ENCODE results near the gene SLC25A22.
A peak's percentile ranks its signal among the peaks of the same experiment; 100 is the strongest.

The SLC25A22 gene

DNA sequence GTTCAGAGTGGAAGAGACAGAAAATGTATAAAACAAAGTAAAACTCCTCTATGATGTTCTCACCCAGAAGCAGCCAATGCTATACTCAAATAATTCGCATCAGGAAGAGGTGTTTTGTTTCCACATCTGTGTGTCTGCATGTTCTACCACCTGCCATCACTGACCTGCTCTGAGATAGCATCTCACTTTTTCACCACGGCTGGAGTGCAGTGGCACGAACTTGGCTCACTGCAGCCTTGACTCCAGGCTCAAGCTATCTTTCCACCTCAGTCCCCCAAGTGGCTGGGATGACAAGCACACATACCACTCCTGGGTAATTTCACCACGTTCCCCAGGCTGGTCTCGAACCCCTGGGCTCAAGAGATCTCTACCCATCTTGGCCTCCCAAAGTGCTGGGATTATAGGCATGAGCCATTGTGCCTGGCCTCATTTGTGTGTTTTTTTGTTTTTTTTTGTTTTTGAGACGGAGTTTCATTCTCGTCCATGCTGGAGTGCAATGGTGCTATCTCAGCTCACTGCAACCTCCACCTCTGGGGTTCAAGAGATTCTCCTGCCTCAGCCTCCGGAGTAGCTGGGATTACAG is 36.5 kb downstream of the SLC25A22 start:
- peak; percentile 32 for DNase-seq (ENCODE audit: low read depth)
- H3K4me3 ChIP-seq (ENCODE audit: low read depth, low read length), result no peak overlapping the region
- TF ChIP-seq POLR2A (IDR thresholded peaks at IDR 0.05; ENCODE audit: extremely low read depth, insufficient read length), result no peak
- TF ChIP-seq, protein P1, sequence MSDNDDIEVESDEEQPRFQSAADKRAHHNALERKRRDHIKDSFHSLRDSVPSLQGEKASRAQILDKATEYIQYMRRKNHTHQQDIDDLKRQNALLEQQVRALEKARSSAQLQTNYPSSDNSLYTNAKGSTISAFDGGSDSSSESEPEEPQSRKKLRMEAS (IDR thresholded peaks at IDR 0.05; ENCODE audit: low read depth, low read length), result no peak
- TF ChIP-seq, protein P2, sequence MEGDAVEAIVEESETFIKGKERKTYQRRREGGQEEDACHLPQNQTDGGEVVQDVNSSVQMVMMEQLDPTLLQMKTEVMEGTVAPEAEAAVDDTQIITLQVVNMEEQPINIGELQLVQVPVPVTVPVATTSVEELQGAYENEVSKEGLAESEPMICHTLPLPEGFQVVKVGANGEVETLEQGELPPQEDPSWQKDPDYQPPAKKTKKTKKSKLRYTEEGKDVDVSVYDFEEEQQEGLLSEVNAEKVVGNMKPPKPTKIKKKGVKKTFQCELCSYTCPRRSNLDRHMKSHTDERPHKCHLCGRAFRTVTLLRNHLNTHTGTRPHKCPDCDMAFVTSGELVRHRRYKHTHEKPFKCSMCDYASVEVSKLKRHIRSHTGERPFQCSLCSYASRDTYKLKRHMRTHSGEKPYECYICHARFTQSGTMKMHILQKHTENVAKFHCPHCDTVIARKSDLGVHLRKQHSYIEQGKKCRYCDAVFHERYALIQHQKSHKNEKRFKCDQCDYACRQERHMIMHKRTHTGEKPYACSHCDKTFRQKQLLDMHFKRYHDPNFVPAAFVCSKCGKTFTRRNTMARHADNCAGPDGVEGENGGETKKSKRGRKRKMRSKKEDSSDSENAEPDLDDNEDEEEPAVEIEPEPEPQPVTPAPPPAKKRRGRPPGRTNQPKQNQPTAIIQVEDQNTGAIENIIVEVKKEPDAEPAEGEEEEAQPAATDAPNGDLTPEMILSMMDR (IDR thresholded peaks at IDR 0.05; ENCODE audit: low read depth, low read length), result no peak
- no peak for TF ChIP-seq MYC (IDR thresholded peaks at IDR 0.05; ENCODE audit: low read depth, low read length)

DNA sequence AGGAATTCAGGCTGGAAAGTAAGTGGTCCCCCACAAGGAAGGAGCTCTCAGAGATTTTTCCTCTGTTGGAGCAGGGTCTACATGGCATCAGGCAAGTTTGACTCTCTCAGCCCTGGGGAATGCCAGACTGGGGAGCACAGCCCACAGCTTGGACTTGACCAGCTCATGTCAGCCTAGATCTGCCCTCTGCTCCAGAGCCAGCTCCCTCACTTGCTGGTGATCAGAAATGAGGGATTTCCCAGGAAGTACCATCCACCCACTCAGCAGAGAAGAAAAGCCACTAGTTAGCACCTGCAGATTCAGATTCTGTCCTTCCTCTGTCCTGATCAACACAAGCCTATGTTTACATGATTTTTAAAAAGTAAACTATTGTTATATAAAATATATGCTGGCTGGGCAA is 37.8 kb downstream of the SLC25A22 start:
- no peak for DNase-seq (ENCODE audit: low read depth)
- H3K4me3 ChIP-seq (ENCODE audit: low read depth, low read length), result no peak overlapping the region
- TF ChIP-seq POLR2A (IDR thresholded peaks at IDR 0.05; ENCODE audit: extremely low read depth, insufficient read length) (no peak), MYC (IDR thresholded peaks at IDR 0.05; ENCODE audit: low read depth, low read length) (no peak)
- TF ChIP-seq, protein P2 (IDR thresholded peaks at IDR 0.05; ENCODE audit: low read depth, low read length), result no peak
- TF ChIP-seq, protein P1 (IDR thresholded peaks at IDR 0.05; ENCODE audit: low read depth, low read length), result no peak

DNA sequence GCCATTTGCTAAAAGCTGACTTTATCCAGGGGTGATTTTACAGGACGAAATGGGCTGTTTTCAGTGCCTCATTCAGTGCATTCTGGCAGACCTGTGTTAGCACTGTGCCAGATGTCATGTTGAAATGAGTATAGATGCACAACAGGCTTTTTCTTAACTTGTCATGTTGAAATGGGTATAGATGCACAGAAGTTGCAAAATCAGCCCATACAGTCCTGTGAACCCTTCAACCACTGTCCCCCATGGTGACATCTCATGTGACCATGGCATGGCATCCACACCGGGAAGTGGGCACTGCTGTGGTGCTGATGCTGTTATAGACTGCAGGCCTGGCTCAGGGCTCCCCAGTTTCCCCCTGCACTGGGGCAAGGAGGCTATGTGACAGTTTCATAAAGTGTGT is 48.4 kb downstream of the SLC25A22 start:
- DNase-seq (ENCODE audit: low read depth), result peak; percentile 34
- no peak for TF ChIP-seq POLR2A (IDR thresholded peaks at IDR 0.05; ENCODE audit: extremely low read depth, insufficient read length)
- TF ChIP-seq, protein P2 (IDR thresholded peaks at IDR 0.05; ENCODE audit: low read depth, low read length), result no peak
- TF ChIP-seq, protein P1 (IDR thresholded peaks at IDR 0.05; ENCODE audit: low read depth, low read length), result no peak
- TF ChIP-seq MYC (IDR thresholded peaks at IDR 0.05; ENCODE audit: low read depth, low read length), result no peak
- H3K4me3 ChIP-seq (ENCODE audit: low read depth, low read length), result peak overlapping the region; percentile 85

DNA sequence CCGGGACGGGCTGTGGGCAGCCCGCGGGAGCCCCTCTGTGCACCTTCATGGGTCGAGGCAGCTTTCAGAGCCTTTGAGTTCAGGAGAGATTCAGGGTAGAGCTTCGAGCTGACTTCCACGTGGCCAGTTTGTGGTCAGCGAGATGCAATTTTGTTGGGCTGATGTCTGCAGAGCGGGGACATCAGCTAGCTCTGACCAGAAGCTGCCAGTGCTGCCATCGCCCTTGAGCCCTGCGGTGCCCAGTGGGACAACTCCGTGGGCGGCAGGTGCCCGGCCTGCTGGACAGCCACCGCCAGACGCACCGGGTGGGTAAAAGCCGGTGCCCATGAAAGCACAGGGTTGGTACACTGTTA is 50.1 kb downstream of the SLC25A22 start:
- TF ChIP-seq POLR2A (IDR thresholded peaks at IDR 0.05; ENCODE audit: extremely low read depth, insufficient read length) (no peak), MYC (IDR thresholded peaks at IDR 0.05; ENCODE audit: low read depth, low read length) (peak; percentile 66)
- TF ChIP-seq, protein P1 (IDR thresholded peaks at IDR 0.05; ENCODE audit: low read depth, low read length), result peak; percentile 80
- peak; percentile 57 for DNase-seq (ENCODE audit: low read depth)
- peak overlapping the region; percentile 85 for H3K4me3 ChIP-seq (ENCODE audit: low read depth, low read length)

DNA sequence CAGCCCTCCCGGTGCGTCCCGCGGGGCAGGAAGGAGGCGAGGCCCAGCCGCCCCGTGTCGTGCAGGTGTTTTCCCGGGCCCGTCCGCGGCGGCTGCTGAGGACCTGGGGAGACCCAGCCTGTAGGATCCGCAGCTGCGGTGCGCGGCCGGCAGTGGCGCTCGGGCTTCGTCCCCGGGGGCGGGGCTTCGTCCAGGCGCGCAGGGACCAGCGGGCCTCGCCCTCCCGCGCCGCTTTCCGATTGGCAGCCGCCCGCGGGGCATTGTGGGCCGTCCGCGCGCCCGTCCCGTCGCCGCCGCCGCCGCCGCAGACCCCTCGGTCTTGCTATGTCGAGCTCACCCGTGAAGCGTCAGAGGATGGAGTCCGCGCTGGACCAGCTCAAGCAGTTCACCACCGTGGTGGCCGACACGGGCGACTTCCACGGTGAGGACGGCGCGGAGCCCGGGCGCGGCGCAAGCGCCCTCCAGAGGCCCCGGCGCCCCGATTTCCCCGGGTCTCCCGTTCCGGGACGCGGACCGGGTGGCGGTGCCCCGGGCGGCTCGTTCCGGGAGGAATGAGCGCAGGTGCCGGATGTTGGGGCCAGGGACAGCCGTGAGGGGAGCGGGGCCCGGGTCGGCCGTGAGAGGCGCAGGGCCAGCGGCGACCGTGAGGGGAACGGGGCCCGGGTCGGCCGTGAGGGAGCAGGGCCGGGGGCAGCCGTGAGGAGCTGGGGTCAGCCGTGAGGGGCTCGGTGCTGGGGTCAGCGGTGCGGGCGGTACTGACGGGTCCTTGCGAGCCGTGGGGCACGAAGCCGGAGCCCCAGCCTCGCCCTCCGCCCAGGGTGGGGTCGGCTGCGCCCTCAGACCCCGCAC is 50.7 kb downstream of the SLC25A22 start, which contains the start of gene TALDO1:
TSS of gene TALDO1 (plus strand) at position 307 of the 849 bp plus-strand sequence. CDS start at position 325, 18 bp downstream.
- DNase-seq (ENCODE audit: low read depth), result peak; percentile 92
- H3K4me3 ChIP-seq (ENCODE audit: low read depth, low read length), result peak within 1 kb of the TSS; percentile 85
- peak; percentile 83 for TF ChIP-seq POLR2A (IDR thresholded peaks at IDR 0.05; ENCODE audit: extremely low read depth, insufficient read length)
- TF ChIP-seq MYC (IDR thresholded peaks at IDR 0.05; ENCODE audit: low read depth, low read length), result no peak; the same call in 1 of the 2 replicates

DNA sequence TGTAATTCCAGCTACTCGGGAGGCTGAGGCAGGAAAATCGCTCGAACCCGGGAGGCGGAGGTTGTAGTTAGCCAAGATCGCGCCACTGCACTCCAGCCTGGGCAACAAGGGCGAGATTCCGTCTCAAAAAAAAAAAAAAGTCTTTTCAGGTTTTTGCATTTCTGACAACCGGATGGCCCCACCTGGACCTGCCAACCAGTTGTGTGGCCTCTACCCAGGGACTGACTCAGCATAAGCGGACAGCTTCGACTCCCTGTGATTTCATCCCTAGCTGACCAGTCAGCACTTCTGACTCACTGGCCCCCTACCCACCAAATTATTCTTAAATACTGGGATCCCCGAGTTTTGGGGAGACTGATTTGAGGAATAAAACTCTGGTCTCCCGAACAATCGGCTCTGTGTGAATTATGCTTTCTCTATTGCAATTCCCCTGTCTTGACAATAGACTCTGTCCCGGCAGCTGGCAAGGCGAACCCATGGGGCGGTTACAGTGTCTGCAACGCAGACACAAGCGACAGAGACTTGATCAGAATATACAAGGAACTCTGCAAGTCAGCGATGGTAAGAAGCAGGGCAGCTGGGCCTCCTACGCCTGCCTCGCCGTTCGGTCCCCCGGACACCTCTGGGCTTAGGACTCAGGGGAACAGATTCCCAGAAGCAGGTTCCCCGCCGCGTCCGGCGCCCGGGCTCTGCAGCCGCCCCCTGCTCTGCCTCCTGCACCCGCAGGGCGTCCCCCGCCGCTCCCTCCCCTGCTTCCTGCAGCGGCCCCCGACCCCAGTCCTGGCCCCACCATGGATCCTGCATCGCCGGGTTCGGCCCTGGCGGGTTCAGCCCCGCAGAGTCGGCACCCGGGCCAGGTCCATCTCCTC is 51.6 kb downstream of the SLC25A22 start:
- H3K4me3 ChIP-seq (ENCODE audit: low read depth, low read length), result peak overlapping the region; percentile 57
- TF ChIP-seq, protein P2 (IDR thresholded peaks at IDR 0.05; ENCODE audit: low read depth, low read length), result no peak
- no peak for TF ChIP-seq MYC (IDR thresholded peaks at IDR 0.05; ENCODE audit: low read depth, low read length)
- TF ChIP-seq, protein P1 (IDR thresholded peaks at IDR 0.05; ENCODE audit: low read depth, low read length), result no peak; the same call in 1 of the 2 replicates
- TF ChIP-seq POLR2A (IDR thresholded peaks at IDR 0.05; ENCODE audit: extremely low read depth, insufficient read length), result no peak
- peak; percentile 77 for DNase-seq (ENCODE audit: low read depth)
